GM12878 (cell line): ENCODE measurements around the gene TNFSF8. TPM values are rescaled to one million over a fixed set of nuclear protein-coding genes. Genes with fewer than 3 reads are reported as not detected.
A peak's percentile ranks its signal among the peaks of the same experiment; 100 is the strongest.

Experiments
- ATAC-seq: fragments of 200-7000 bp; cut with Tn5 transposase; 3 replicates; pipeline ENCODE4 v1.9.1; 2020; ENCODE audit warnings: mild to moderate bottlenecking, moderate library complexity
- BruUV-seq: library from RNA; stranded (reverse); fragments of 400-500 nt; replicated peaks from 2 replicates; lab custom pipeline; 2021; lab: Mats Ljungman, UMichigan
- CTCF ChIA-PET: fragments of 300-600 bp; sonication (Branson Sonifier 250); formaldehyde crosslinking; extraction: SDS; loops from one replicate; lab custom pipeline; 2021; ENCODE audit warnings: inconsistent platforms; lab: Yijun Ruan, JAX
- POLR2A ChIA-PET: fragments of 350-600 bp; formaldehyde crosslinking; extraction: SDS; loops from one replicate; lab custom pipeline; 2021; ENCODE audit warnings: inconsistent platforms; lab: Charles Lee
- RAD21 ChIA-PET: fragments of 300-600 bp; sonication (Branson Sonifier 250); formaldehyde crosslinking; loops from one replicate; lab custom pipeline; 2023; ENCODE audit warnings: antibody characterized with exemption; ENCODE audit not compliant: unreplicated experiment; lab: Charles Lee
- SMC1A ChIA-PET: fragments of 300-600 bp; sonication (Branson Sonifier 250); formaldehyde crosslinking; loops from one replicate; lab custom pipeline; 2023; ENCODE audit not compliant: unreplicated experiment, uncharacterized antibody; lab: Charles Lee
- DNase-seq: peaks from one replicate; pipeline ENCODE4 v3.0.0-alpha.2; 2011; ENCODE audit warnings: low read depth, low spot score
- FAIRE-seq: peaks from 3 replicates; lab custom pipeline; 2011; peaks lifted over from hg19 to GRCh38; lab: Jason Lieb, UNC
- H2AFZ ChIP-seq: 2 replicates; pipeline ENCODE4 v1.6.0; 2011; ENCODE audit warnings: low read depth, low read length, control low read depth; ENCODE audit not compliant: control insufficient read depth
- H3K27ac ChIP-seq: 2 replicates; pipeline ENCODE4 v1.5.1; 2011; ENCODE audit warnings: control low read depth; ENCODE audit not compliant: control insufficient read depth, insufficient read depth
- H3K27me3 ChIP-seq, 2 experiments: replicated peaks in 1 of 2; 2 replicates each; pipeline versions ENCODE4 v1.6.0 to v1.6.1; 2011; ENCODE audit warnings: low read length in 1 of 2; ENCODE audit not compliant: control insufficient read depth in 2 of 2, insufficient read depth in 2 of 2
- H3K36me3 ChIP-seq, 2 experiments: 2 replicates each; pipeline ENCODE4 v1.5.1; 2011; ENCODE audit warnings: low read length in 1 of 2; ENCODE audit not compliant: control insufficient read depth in 2 of 2, insufficient read depth in 2 of 2
- H3K4me1 ChIP-seq: 2 replicates; pipeline ENCODE4 v1.6.1; 2011; ENCODE audit warnings: mild to moderate bottlenecking, low read length, moderate library complexity, mixed read lengths; ENCODE audit not compliant: control insufficient read depth, insufficient read depth
- H3K4me2 ChIP-seq: 2 replicates; pipeline ENCODE4 v1.6.0; 2011; ENCODE audit warnings: control low read depth; ENCODE audit not compliant: control insufficient read depth, insufficient read depth
- H3K4me3 ChIP-seq: fragments of 200-600 bp; sonication (generic); 2 replicates; pipeline ENCODE4 v1.5.1; 2016
- H3K79me2 ChIP-seq: 2 replicates; pipeline ENCODE4 v1.6.0; 2011; ENCODE audit warnings: low read length; ENCODE audit not compliant: control insufficient read depth, insufficient read depth
- H3K9ac ChIP-seq: 2 replicates; pipeline ENCODE4 v1.8.0; 2011; ENCODE audit warnings: low read length, control low read depth, mixed read lengths; ENCODE audit not compliant: control insufficient read depth, insufficient read depth
- H3K9me3 ChIP-seq: replicated peaks from 3 replicates; pipeline ENCODE4 v1.5.1; 2011; ENCODE audit warnings: mild to moderate bottlenecking, low read length; ENCODE audit not compliant: control insufficient read depth, insufficient read depth
- H4K20me1 ChIP-seq: 2 replicates; pipeline ENCODE4 v1.6.0; 2011; ENCODE audit not compliant: control insufficient read depth, insufficient read depth
- ATF7 ChIP-seq: fragments of 450-650 bp; IDR thresholded peaks from 2 replicates; pipeline ENCODE4 v1.6.1; 2016; ENCODE audit warnings: low read depth, mild to moderate bottlenecking
- BCL3 ChIP-seq: IDR thresholded peaks from 2 replicates; pipeline ENCODE4 v1.6.1; 2011; ENCODE audit warnings: borderline replicate concordance, low read depth, mild to moderate bottlenecking, moderate library complexity, low read length; ENCODE audit not compliant: insufficient read depth, poor library complexity, severe bottlenecking
- BHLHE40 ChIP-seq, 2 experiments: fragments of 450-650 bp in 1 of 2; IDR thresholded peaks; 2 replicates each; pipeline ENCODE4 v1.6.1; 2011 to 2017; ENCODE audit warnings: low read depth in 2 of 2, borderline replicate concordance in 1 of 2, improper control_type of control experiment in 1 of 2, low read length in 1 of 2, mild to moderate bottlenecking in 1 of 2
- CBX5 ChIP-seq: sonication (generic); IDR thresholded peaks from 2 replicates; pipeline ENCODE4 v1.6.1; 2016; ENCODE audit warnings: low read depth, moderate library complexity, mild to moderate bottlenecking, inconsistent platforms
- ELK1 ChIP-seq: IDR thresholded peaks from 2 replicates; pipeline ENCODE4 v1.6.1; 2012; ENCODE audit warnings: low read depth, low read length, improper control_type of control experiment
- FOXK2 ChIP-seq: fragments of 450-650 bp; IDR thresholded peaks from 2 replicates; pipeline ENCODE4 v1.6.1; 2017; ENCODE audit warnings: mild to moderate bottlenecking, moderate library complexity
- HDAC2 ChIP-seq: fragments of 200-600 bp; sonication (generic); IDR thresholded peaks from 2 replicates; pipeline ENCODE4 v1.6.1; 2017
- KDM1A ChIP-seq: fragments of 200-600 bp; sonication (generic); IDR thresholded peaks from 2 replicates; pipeline ENCODE4 v1.6.1; 2016; ENCODE audit warnings: borderline replicate concordance
- NFIC ChIP-seq: IDR thresholded peaks from 2 replicates; pipeline ENCODE4 v1.6.1; 2012; ENCODE audit warnings: low read depth, mild to moderate bottlenecking, inconsistent platforms, low read length, moderate library complexity
- NFXL1 ChIP-seq: fragments of 450-650 bp; IDR thresholded peaks from 2 replicates; pipeline ENCODE4 v1.6.1; 2017; ENCODE audit warnings: antibody characterized with exemption, mild to moderate bottlenecking, borderline replicate concordance
- NFYA ChIP-seq: IDR thresholded peaks from 2 replicates; pipeline ENCODE4 v1.6.1; 2011; ENCODE audit warnings: low read depth, mild to moderate bottlenecking, low read length, improper control_type of control experiment, borderline replicate concordance
- PBX3 ChIP-seq: IDR thresholded peaks from 2 replicates; pipeline ENCODE4 v1.6.1; 2011; ENCODE audit warnings: mild to moderate bottlenecking, low read depth, low read length, moderate library complexity; ENCODE audit not compliant: insufficient replicate concordance
- RBBP5 ChIP-seq: fragments of 200-600 bp; sonication (generic); conservative IDR thresholded peaks from 2 replicates; pipeline ENCODE4 v1.6.1; 2016
- SIX5 ChIP-seq: IDR thresholded peaks from 2 replicates; pipeline ENCODE4 v1.6.1; 2011; ENCODE audit warnings: mild to moderate bottlenecking, low read depth, low read length, moderate library complexity; ENCODE audit not compliant: severe bottlenecking
- SRF ChIP-seq, 2 experiments: IDR thresholded peaks; 2 replicates each; pipeline ENCODE4 v1.6.1; 2011; ENCODE audit warnings: low read depth in 2 of 2, low read length in 2 of 2, mild to moderate bottlenecking in 1 of 2, moderate library complexity in 1 of 2
- STAT3 ChIP-seq: IDR thresholded peaks from 2 replicates; pipeline ENCODE4 v1.6.1; 2011; ENCODE audit warnings: low read depth, low read length, improper control_type of control experiment
- ZNF274 ChIP-seq: IDR thresholded peaks from one replicate; pipeline ENCODE4 v1.8.0; 2011; ENCODE audit not compliant: insufficient read length, insufficient read depth
- ZNF622 ChIP-seq: fragments of 450-650 bp; IDR thresholded peaks from 2 replicates; pipeline ENCODE4 v1.6.1; 2017; ENCODE audit warnings: mild to moderate bottlenecking, inconsistent platforms
- ZSCAN29 ChIP-seq: fragments of 450-650 bp; IDR thresholded peaks from 2 replicates; pipeline ENCODE4 v1.6.1; 2017; ENCODE audit warnings: mild to moderate bottlenecking, moderate library complexity
- WGBS: methylation state at CpG from one replicate; pipeline ENCODE4 v1.1.6; 2016; ENCODE audit warnings: low lambda C conversion rate; ENCODE audit not compliant: insufficient replicate concordance, insufficient coverage; ENCODE audit errors: missing lambda C conversion rate; 5-methylcytosine and 5-hydroxymethylcytosine counted together
- in situ Hi-C: fragments of 300-500 bp; cut with MboI; formaldehyde crosslinking; loops from 9 replicates; pipeline ENCODE4 v1.14.3; 2018; ENCODE audit warnings: mixed read lengths
- intact Hi-C: fragments of 100-400 bp; cut with micrococcal nuclease; formaldehyde crosslinking; loops from one replicate; pipeline ENCODE4 v1.14.2; 2022; ENCODE audit not compliant: unreplicated experiment
- polyA plus RNA-seq, 11 experiments: library from polyadenylated mRNA; depleted of rRNA in 4 of 11; unstranded in 6 of 11; stranded (reverse) in 5 of 11; fragments of >200 nt; fragmentation: Nextera tagmentation in 4 of 11; fragmentation: Illumina TruSeq in 1 of 11; extraction: Ambion mirVana in 4 of 11; extraction: Trizol in 1 of 11; gene quantifications; 1 replicate in 1 of 11; 2 replicates in 10 of 11; pipeline versions ENCODE4 v1.2.1 to v1.2.3, GENCODE V29; 2011 to 2016; ENCODE audit warnings: inconsistent platforms in 2 of 11, missing spikeins in 2 of 11, low read depth in 1 of 11
- total RNA-seq, 4 experiments: library from RNA; depleted of rRNA in 3 of 4; stranded (reverse); fragments of >200 nt in 3 of 4; fragmentation: Illumina TruSeq in 1 of 4; extraction: Trizol in 1 of 4; gene quantifications; 2 replicates each; pipeline versions ENCODE4 v1.2.1 to v1.2.3, GENCODE V29; 2013 to 2021

Gene TNFSF8
- total and polyA plus RNA-seq, 10 of the 15 experiments (the other 5 are each of a cell fraction or from before 2014, with no cell fraction given) = 0.10 to 0.29 (median 0.15) TPM; not detected in 7

- no peaks in the 10 kb centered on the region; a peak in 1 of 4 replicates for H3K27me3 ChIP-seq
- H3K27ac ChIP-seq = no peak overlapping the region
- DNase-seq = no peak
- ATAC-seq = peak; percentile 72
- peaks cover 2% of the 10 kb centered on the region; the same call in 1 of the 3 replicates for H3K9me3 ChIP-seq
- BruUV-seq = no TSS peak
- in situ Hi-C loops = no loop called here
- no peak overlapping the region for H3K9ac ChIP-seq
- intact Hi-C loops = loop anchor here (5.0 kb wide), 1 partner anchor 44 kb away; no protein-coding TSS in a partner anchor
- TF ChIP-seq ZNF274 (no peak), KDM1A (no peak), HDAC2 (no peak), BHLHE40 (IDR thresholded peaks at IDR 0.05; ENCODE audit: borderline replicate concordance in 1 of 2, low read depth in 2 of 2, low read length in 1 of 2) (no peak), ZNF622 (no peak), RBBP5 (no peak), SRF (IDR thresholded peaks at IDR 0.05; ENCODE audit: low read depth in 2 of 2, low read length in 2 of 2) (no peak), BCL3 (no peak), FOXK2 (no peak), PBX3 (no peak), ZSCAN29 (no peak), SIX5 (no peak), NFYA (no peak), NFIC (no peak), NFXL1 (no peak), ATF7 (no peak), ELK1 (no peak), CBX5 (no peak), STAT3 (no peak)
- TF ChIP-seq, all 136 proteins: peak for 0
- H3K4me3 ChIP-seq = no peak overlapping the region
- H3K4me1 ChIP-seq = no peaks in the 10 kb centered on the region
- no peak overlapping the region for H3K4me2 ChIP-seq
- 19% methylated on average over 10 of the region's 12 CpGs for WGBS
- no peaks in the 10 kb centered on the region for H4K20me1 ChIP-seq
- CTCF ChIA-PET = no interaction called here
- no peaks in the 10 kb centered on the region for H3K79me2 ChIP-seq
- FAIRE-seq = no peak
- no peaks in the 10 kb centered on the region for H3K36me3 ChIP-seq
- RAD21 ChIA-PET = no interaction called here
- POLR2A ChIA-PET = no interaction called here
- H2AFZ ChIP-seq = no peak overlapping the region
- SMC1A ChIA-PET = interaction anchor here (1.3 kb wide), 1 partner anchor 33 kb away, joined by 3 read pairs; no protein-coding TSS in a partner anchor
Measured at GRCh38 chr9:114958021-114958843, 27.8 kb upstream of the TNFSF8 start.
